Measurements from ENCODE around the gene GARIN5A. TPM values are rescaled to one million over a fixed set of nuclear protein-coding genes. Genes with fewer than 3 reads are reported as not detected.
A peak's percentile ranks its signal among the peaks of the same experiment; 100 is the strongest.

GARIN5A gene
- total and polyA plus RNA-seq, 2 experiments from 2014 or later: 13.3 to 25.0 TPM

GRCh38 chr19:50479761-50480251 lies 3.2 kb upstream of the GARIN5A start:
- Histone ChIP-seq H2AFZ (no peak overlapping the region), H3F3A (replicated peaks; ENCODE audit: low read depth) (0 out of 2 replicates have a peak, but pooled peaks cover 2% of the 10 kb centered on the region), H3K79me2 (replicated peaks; ENCODE audit: insufficient read depth) (peaks cover 25% of the 10 kb centered on the region), H4K20me1 (replicated peaks; ENCODE audit: insufficient read depth) (no peaks in the 10 kb centered on the region; the same call in 1 of the 2 replicates), H3K4me3 (no peak overlapping the region), H3K4me1 (ENCODE audit: insufficient read depth) (peaks cover 10% of the 10 kb centered on the region; the same call in 1 of the 2 replicates), H3K4me2 (no peak overlapping the region), H3K27me3 (ENCODE audit: insufficient read depth) (no peaks in the 10 kb centered on the region), H3K27ac (ENCODE audit: low read depth) (no peak overlapping the region), H3K9me2 (ENCODE audit: insufficient read depth) (no peaks in the 10 kb centered on the region), H3K36me3 (ENCODE audit: insufficient read depth) (peaks cover 3% of the 10 kb centered on the region; the same call in 1 of the 2 replicates)
- Mint-ChIP-seq H3K4me3 (no peak overlapping the region), H3K27ac (no peak overlapping the region), H3K27me3 (ENCODE audit: insufficient read depth, low read depth, poor library complexity) (peaks cover 8% of the 10 kb centered on the region), H3K36me3 (ENCODE audit: low read depth) (peaks cover 42% of the 10 kb centered on the region), H3K4me1 (no peaks in the 10 kb centered on the region; the same call in 2 of the 3 replicates), H3K9me3 (peaks cover 91% of the 10 kb centered on the region)
- TF ChIP-seq CTCF (conservative IDR thresholded peaks at IDR 0.05; ENCODE audit: low read depth in 2 of 2): no peak
- TF ChIP-seq POLR2AphosphoS5 (IDR thresholded peaks at IDR 0.05; ENCODE audit: low read depth): no peak
- ATAC-seq (no peak), DNase-seq (ENCODE audit: low spot score) (no peak)

- no peak; the same call in 2 of the 3 replicates for ATAC-seq
- Histone ChIP-seq H3K79me2 (replicated peaks; ENCODE audit: insufficient read depth) (peaks cover 25% of the 10 kb centered on the region), H3F3A (replicated peaks; ENCODE audit: low read depth) (0 out of 2 replicates have a peak, but pooled peaks cover 2% of the 10 kb centered on the region), H3K4me2 (no peak overlapping the region), H3K27ac (ENCODE audit: low read depth) (no peak overlapping the region), H3K36me3 (ENCODE audit: insufficient read depth) (peaks cover 3% of the 10 kb centered on the region; the same call in 1 of the 2 replicates), H3K9me2 (ENCODE audit: insufficient read depth) (no peaks in the 10 kb centered on the region), H2AFZ (no peak overlapping the region), H4K20me1 (replicated peaks; ENCODE audit: insufficient read depth) (no peaks in the 10 kb centered on the region; the same call in 1 of the 2 replicates), H3K27me3 (ENCODE audit: insufficient read depth) (no peaks in the 10 kb centered on the region), H3K4me1 (ENCODE audit: insufficient read depth) (peaks cover 10% of the 10 kb centered on the region; the same call in 1 of the 2 replicates), H3K4me3 (no peak overlapping the region)
- peaks cover 8% of the 10 kb centered on the region for H3K27me3 Mint-ChIP-seq (ENCODE audit: insufficient read depth, low read depth, poor library complexity)
- peaks cover 91% of the 10 kb centered on the region for H3K9me3 Mint-ChIP-seq
- peak; percentile 89 for DNase-seq (ENCODE audit: low spot score)
- peaks cover 40% of the 10 kb centered on the region for H3K36me3 Mint-ChIP-seq (ENCODE audit: low read depth)
- no peak overlapping the region for H3K4me3 Mint-ChIP-seq
- no peak overlapping the region for H3K27ac Mint-ChIP-seq
- no peaks in the 10 kb centered on the region; the same call in 2 of the 3 replicates for H3K4me1 Mint-ChIP-seq
- TF ChIP-seq ZNF462 (CRISPR knock-in tag; IDR thresholded peaks at IDR 0.05) (no peak), REST (IDR thresholded peaks at IDR 0.05; ENCODE audit: unreplicated experiment) (no peak), NANOG (IDR thresholded peaks at IDR 0.05; ENCODE audit: borderline replicate concordance) (no peak)
Measured at GRCh38 chr19:50478901-50479715, 2.5 kb upstream of the GARIN5A start.
